Measurements from ENCODE around the gene AGAP1.

The AGAP1 gene

GRCh38 chr2:235492850-235493344 is 946 bp upstream of the AGAP1 start:
- DNase-seq: no peak

DNA sequence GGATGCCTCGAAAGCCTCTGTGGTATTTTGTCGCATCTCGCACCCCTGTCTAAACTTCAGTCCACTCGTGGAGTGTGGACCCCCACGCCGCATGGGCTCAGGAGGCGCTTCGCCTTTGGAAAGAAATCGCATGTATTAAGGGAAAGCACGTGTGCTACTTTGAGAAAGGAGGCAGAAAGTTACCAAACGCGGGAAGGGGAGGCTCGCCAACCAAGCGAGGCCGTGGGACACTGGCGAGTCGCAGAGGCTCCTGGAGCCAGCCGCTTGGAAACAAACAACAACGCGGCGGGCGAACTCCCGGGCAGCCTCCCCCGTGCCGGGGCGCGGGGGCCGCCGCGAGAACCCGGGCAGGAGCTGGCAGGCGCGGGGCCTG is 455 bp upstream of the AGAP1 start:
- DNase-seq: no peak

DNA sequence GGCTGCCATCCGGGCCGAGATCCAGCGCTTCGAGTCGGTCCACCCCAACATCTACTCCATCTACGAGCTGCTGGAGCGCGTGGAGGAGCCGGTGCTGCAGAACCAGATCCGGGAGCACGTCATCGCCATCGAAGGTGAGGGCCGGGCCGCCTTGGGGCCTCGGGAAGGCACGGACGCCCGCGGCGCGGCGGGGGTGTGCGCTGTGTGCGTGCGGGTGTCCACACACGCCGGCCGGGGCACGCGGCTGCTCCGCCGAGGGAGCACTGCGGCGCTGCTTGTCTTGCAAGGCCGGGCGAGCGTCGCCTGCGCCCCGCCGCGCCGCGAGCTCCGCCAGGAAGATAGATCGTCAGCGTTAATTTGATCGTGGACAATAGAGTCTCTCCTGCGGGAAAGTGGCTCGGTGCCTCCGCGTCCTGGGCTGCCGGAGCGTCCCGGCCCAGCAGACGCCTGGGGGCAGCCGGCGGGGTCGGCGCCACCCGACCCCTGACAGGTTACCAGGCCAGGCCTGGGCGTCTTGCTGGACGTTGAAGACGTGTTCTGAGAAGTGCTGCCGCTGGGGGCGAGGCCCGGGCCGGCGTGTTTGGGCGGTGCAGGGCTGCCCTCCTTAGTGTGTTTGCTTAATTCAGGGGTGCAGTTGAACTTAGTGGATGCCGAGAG is 1.0 kb downstream of the AGAP1 start:
- DNase-seq: no peak

GRCh38 chr2:235495373-235496238 is 1.8 kb downstream of the AGAP1 start:
- DNase-seq: no peak

GRCh38 chr2:235496239-235496621 is 2.4 kb downstream of the AGAP1 start:
- no peak for DNase-seq

DNA sequence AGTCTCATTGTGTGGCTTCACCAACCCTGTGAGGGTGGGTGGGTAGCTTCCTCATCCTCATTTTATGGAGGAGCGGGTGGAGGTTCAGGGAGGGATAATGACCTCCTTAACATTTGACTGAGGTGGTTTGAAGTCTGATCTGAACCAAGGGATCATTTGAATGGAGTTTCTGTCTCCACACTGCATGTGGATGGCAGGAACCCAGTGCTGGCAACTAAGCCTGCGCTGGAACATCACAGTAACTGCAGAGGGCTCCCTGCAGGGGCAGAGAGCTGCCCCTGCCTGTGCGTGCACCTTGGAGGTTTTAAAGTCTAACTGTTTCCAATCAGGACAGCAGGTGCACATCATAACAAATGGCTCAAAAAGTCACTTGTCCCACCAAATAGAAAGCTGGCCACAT is 3.3 kb downstream of the AGAP1 start:
- no peak for DNase-seq

GRCh38 chr2:235498541-235498940 is 4.7 kb downstream of the AGAP1 start:
- DNase-seq: no peak

- DNase-seq: no peak
These were observed 5.3 kb downstream of the AGAP1 start for GRCh38 chr2:235498946-235499812.

DNA sequence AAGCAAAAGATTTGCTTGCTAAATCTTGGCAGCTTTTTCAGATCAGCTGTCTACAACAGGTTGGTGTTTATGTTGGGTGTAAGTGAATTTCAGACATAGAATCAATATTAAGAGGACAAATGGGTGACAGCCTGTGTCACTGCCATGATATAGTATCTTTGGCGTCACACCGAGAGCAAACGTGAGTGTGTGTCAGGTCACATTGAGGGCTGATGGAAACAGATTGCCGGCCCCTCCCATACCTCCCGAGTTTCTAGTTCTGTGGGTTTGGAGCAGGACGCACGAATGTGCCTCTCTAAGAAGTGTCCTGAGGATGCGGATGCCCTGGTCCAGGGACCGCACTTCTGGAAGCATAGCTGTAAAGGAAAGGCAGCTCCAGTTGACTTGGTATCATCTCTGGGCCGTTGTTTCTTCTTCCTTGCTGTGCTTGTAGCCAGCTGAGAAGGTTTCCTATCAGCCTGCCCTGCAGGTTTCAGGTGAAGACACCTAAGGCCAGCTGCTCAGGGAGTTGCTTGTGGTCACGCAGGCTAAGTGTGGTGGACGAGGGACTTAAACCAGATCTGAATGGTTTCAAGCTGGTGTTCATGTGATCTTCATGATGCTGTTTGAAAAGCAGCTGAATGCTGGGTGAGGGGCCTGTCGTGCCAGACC is 6.4 kb downstream of the AGAP1 start:
- DNase-seq: no peak

DNA sequence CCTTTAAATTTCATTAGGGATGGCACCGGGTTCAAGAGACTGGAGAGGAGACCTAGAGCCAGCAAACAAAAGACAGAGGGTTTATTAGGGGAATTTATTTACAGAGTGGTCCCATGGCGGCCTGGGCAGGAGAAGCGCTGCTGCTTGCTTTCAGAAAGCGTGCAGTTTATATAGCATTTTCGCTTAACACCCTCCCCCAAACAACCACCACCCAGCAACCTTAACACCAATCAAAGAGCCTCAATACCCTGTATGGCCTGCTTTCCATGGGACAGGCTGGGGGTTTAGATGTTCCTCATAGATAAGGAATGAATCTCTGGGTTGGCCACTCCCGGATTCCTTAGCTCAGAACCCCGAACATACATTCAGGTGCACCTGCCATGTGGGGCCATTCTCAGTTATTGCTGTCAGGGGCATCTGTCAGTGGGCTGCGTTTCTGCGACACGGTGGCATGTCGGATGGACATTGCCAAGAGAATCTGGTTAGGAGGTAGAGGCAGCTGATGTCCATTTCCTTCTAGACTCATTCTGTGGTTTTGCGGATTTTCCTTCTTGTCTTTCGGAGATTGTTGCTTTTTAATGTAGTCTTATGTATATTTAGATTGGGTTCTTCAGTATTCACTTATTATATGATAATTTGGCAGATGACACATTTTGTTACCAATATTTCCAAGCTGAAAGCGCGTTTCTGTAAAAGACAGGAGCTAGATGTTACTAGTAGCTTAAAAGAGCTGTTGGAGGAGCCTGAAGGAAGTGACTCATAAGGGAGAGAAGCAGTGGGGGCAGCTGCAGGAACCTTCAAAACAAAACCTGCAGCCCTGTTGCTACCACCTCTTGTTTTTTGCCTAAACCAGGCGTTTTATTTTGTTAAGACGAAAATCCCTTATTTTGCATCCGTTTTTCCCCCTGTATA is 7.2 kb downstream of the AGAP1 start:
- no peak for DNase-seq

DNA sequence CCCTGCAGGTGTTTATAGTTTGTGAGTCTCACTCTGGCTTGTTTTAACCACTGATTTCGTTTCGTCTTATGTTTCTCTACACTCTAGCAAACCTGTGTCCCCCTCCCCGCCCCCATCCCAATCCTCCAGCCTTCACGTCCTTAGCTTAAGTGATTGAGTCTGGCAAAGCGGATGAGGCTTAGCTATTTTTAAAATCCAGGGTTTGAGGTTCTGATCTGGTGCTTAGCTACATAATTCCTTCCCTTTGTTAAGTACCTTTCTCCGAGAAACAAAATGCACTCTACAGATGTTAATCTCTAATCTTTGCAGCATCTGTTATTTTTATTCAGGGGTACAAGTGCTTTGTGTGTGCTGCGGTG is 7.8 kb downstream of the AGAP1 start:
- DNase-seq: no peak

DNA sequence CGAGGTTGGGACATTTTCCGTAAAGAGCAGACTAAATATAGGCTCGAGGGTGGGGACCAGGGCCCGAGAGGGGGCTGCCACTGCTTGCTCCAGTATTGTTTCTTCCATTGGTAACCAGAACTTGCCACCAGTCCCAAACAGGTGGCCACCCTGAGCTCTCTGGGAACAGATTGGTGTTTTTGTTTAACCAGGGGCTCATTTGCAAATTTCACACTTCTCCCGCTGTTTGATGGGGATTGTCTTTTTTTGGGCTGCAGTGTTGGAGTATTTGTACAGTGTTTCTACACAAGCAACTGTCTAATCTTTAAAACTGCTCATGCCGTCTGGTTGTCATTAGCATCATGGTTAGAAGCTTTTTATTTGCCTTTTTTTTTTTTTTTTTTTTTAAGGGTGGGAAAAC is 8.5 kb downstream of the AGAP1 start:
- no peak for DNase-seq

- no peak for DNase-seq
These were observed 10.8 kb downstream of the AGAP1 start for GRCh38 chr2:235504441-235505180.

DNA sequence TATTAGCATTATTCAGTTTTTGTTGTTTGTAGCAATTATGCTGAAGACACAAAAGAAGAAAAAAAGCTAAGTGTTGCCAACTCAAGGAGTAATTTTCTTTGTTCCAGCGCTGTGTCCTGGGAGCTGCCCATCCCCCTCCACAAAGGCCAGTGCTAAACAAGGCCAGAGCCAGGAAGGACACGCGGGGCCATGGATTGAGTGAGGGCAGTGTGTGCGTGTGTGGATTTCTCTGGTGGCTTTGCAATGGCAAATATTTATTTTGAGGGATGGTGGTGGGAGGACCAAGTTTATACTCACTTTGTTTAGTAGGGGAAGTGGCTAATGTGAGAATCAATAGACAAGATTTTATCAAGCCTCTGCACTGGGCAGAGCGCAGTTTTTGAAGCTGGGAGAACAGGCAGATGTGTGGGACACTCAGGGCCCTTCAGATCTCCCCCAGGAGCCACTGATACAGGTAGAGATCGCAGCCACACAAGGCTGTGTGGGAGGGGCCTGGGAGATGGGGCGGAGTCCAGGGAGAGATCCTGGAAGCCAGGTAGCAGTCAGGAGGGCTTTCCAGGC is 11.4 kb downstream of the AGAP1 start:
- DNase-seq: no peak

- DNase-seq: no peak
These were observed 12.6 kb downstream of the AGAP1 start for GRCh38 chr2:235506291-235506996.

DNA sequence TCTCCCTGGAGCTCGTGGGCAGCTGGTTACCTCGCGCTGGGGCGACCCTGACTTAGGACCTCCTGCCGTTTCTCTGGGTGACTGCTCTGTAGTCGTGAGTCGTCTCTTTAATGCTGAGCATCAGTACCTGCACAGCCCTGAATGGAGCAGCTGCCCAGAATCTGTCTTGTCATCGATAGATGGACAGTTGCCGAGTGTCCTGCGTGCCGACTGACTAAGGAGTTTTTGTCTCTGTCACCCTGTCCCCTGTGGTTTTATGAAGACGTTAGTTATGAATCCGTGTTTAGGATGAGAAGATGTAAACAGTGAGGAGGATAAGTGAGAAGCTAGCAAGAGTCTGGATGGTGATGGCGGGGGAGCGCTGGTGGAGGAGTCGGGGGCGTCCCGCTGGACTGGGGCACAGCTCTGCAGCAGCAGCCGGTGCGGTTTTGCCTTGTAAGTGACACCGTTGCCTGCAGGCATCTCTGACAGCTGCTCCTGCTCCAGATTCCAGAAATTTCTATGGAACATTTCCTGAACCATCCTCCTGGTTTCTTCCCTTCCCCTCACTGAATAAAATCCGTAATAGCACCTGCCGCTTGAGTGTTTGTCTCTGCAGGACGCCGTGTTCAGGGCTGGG is 13.3 kb downstream of the AGAP1 start:
- no peak for DNase-seq

DNA sequence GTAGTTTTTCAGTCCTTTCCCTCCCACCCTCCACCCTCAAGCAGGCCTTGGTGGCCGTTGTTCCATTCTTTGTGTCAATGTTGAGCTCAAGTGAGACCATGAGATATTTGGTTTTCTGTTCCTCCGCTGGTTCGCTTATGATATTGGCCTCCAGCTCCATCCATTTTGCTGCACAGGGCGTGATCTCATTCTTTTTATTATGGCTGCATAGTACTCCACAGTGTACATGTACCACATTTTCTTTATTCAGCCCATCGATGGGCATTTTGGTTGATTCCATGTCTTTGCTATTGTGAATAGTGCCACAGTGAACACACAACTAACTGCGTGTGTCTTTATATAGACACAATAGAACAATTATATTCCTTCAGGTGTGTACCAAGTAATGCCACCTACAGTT is 14.1 kb downstream of the AGAP1 start:
- no peak for DNase-seq

GRCh38 chr2:235508371-235509160 is 14.7 kb downstream of the AGAP1 start:
- DNase-seq: no peak

GRCh38 chr2:235510318-235510717 is 16.5 kb downstream of the AGAP1 start:
- DNase-seq: no peak
